ENCODE data around the gene MMRN1. TPM values are rescaled to one million over a fixed set of nuclear protein-coding genes. Genes with fewer than 3 reads are reported as not detected.

The MMRN1 gene
- total and polyA plus RNA-seq, 2 of the 8 experiments (the other 6 are each of a cell fraction or from before 2014, with no cell fraction given), result not detected

DNA sequence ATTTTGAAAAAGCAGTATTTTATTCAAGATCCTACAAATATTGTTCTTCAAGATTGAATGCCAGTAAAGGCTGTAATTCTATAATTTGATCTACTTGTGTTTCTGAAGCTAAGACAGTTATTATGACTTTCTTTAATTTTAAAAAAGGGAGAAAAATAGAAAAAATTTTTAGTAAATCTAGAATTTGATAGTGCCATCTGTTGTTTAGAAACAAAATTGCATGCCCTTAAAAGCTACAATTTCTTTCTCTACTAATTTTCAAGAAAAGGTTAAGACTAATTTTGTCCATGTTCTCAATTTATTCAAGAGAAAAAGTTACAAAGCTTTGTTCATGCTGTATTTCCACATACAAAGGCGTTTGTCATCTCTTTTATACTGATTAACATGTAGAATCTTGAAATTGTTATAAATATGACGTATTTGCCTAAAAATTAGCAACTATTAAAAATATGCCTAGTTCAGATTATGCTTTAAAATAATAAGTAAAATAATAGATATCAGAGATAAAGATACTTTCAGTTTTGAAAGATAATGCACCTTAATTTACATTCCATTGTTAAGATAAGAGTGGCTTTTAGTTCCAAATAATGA is 25.6 kb upstream of the MMRN1 start:
- Histone ChIP-seq H2BK5ac (ENCODE audit: low read depth, low read length) (no peak overlapping the region), H3K9ac (replicated peaks in 1 of 4; ENCODE audit: extremely low read depth in 1 of 4, low read depth in 3 of 4, low read length in 3 of 4) (no peak overlapping the region), H3K79me2 (ENCODE audit: control insufficient read depth in 1 of 2, insufficient read depth in 2 of 2, low read length in 2 of 2) (no peaks in the 10 kb centered on the region), H2BK12ac (ENCODE audit: low read depth, low read length) (no peak overlapping the region), H3K9me3 (ENCODE audit: insufficient read depth in 2 of 2, low read depth in 1 of 2, low read length in 1 of 2) (no peaks in the 10 kb centered on the region), H3K56ac (replicated peaks; ENCODE audit: insufficient read length, low read depth, low read length) (no peak overlapping the region), H4K20me1 (replicated peaks in 1 of 2; ENCODE audit: control insufficient read depth in 1 of 2, insufficient read depth in 2 of 2, low read length in 2 of 2) (no peaks in the 10 kb centered on the region), H4K8ac (ENCODE audit: extremely low read depth, insufficient read depth, low read length) (no peak overlapping the region), H2BK120ac (replicated peaks; ENCODE audit: low read depth, low read length) (no peak overlapping the region), H3K79me1 (ENCODE audit: low read depth, low read length) (no peaks in the 10 kb centered on the region), H3K4me1 (replicated peaks in 1 of 4; ENCODE audit: control insufficient read depth in 3 of 4, insufficient read depth in 4 of 4, low read length in 3 of 4) (no peaks in the 10 kb centered on the region), H2AK5ac (ENCODE audit: low read depth, low read length) (no peak overlapping the region), H2BK15ac (ENCODE audit: low read length) (no peak overlapping the region), H3K14ac (ENCODE audit: insufficient read length) (no peak overlapping the region), H3K4ac (replicated peaks; ENCODE audit: insufficient read length, low read depth, low read length) (no peak overlapping the region), H4K91ac (replicated peaks; ENCODE audit: insufficient read length, low read length) (no peak overlapping the region), H3K4me2 (ENCODE audit: insufficient read depth in 1 of 2, low read depth in 2 of 2, low read length in 2 of 2) (no peak overlapping the region), H3K4me3 (ENCODE audit: extremely low read depth in 1 of 4, insufficient read depth in 2 of 4, low read depth in 3 of 4, low read length in 4 of 4) (no peak overlapping the region), H3K23me2 (ENCODE audit: low read depth, low read length) (no peaks in the 10 kb centered on the region), H3K36me3 (ENCODE audit: control insufficient read depth in 2 of 4, insufficient read depth in 4 of 4, low read length in 3 of 4) (no peaks in the 10 kb centered on the region), H2BK20ac (ENCODE audit: low read length) (no peak overlapping the region), H3K23ac (ENCODE audit: insufficient read length) (no peak overlapping the region), H2AFZ (ENCODE audit: low read length) (no peak overlapping the region), H4K5ac (ENCODE audit: insufficient read length, low read depth, low read length) (no peak overlapping the region), H3K18ac (ENCODE audit: extremely low read depth, low read length) (no peak overlapping the region), H3K27me3 (replicated peaks in 1 of 4; ENCODE audit: control insufficient read depth in 3 of 4, extremely low read depth in 1 of 4, insufficient read depth in 3 of 4, low read length in 3 of 4) (no peaks in the 10 kb centered on the region), H3K27ac (ENCODE audit: low read depth, low read length) (no peak overlapping the region)
- FAIRE-seq (no peak), DNase-seq (ENCODE audit: low read depth in 1 of 2, low spot score in 2 of 2) (no peak)
- no peak for TF ChIP-seq CHD2 (IDR thresholded peaks at IDR 0.05; ENCODE audit: low read length)
- TF ChIP-seq, protein P1, sequence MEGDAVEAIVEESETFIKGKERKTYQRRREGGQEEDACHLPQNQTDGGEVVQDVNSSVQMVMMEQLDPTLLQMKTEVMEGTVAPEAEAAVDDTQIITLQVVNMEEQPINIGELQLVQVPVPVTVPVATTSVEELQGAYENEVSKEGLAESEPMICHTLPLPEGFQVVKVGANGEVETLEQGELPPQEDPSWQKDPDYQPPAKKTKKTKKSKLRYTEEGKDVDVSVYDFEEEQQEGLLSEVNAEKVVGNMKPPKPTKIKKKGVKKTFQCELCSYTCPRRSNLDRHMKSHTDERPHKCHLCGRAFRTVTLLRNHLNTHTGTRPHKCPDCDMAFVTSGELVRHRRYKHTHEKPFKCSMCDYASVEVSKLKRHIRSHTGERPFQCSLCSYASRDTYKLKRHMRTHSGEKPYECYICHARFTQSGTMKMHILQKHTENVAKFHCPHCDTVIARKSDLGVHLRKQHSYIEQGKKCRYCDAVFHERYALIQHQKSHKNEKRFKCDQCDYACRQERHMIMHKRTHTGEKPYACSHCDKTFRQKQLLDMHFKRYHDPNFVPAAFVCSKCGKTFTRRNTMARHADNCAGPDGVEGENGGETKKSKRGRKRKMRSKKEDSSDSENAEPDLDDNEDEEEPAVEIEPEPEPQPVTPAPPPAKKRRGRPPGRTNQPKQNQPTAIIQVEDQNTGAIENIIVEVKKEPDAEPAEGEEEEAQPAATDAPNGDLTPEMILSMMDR (IDR thresholded peaks at IDR 0.05; ENCODE audit: control extremely low read depth in 1 of 3, insufficient read depth in 1 of 3, low read depth in 1 of 3, low read length in 3 of 3), result peak in 1 of 3 experiments; percentile 18; a peak in 2 of 4 replicates
- TF ChIP-seq GABPA (IDR thresholded peaks at IDR 0.05; ENCODE audit: borderline replicate concordance, insufficient read depth, low read length), result no peak
- TF ChIP-seq TCF12 (IDR thresholded peaks at IDR 0.05; ENCODE audit: low read depth, low read length), result no peak
- WGBS, 2 experiments (ENCODE audit: extremely low coverage in 1 of 2, insufficient coverage in 1 of 2, insufficient read length in 1 of 2, insufficient replicate concordance in 2 of 2, low coverage in 1 of 2, low lambda C conversion rate in 2 of 2, missing lambda C conversion rate in 1 of 2), result 47% methylated on average over 2 of the region's 2 CpGs; no CpG with 5 or more reads in 1 of the 2 experiments
- CTCF ChIA-PET (ENCODE audit: partially characterized antibody), result interaction anchor here (0.6 to 2.5 kb wide), 16 partner anchors 8 to 455 kb away, joined by 3 to 9 read pairs (median 4); no protein-coding TSS in a partner anchor
- POLR2A ChIA-PET (ENCODE audit: partially characterized antibody), result no interaction called here
